VCaP (cell line): ENCODE measurements around the gene MAZ.
"Not testable (repeated sequence)": the region's sequence is repeated elsewhere in the genome, so short reads cannot be mapped to it uniquely, and the experiment has no call there.

Source experiments
- H3K27ac ChIP-seq: fragments of 450-650 bp; 2 replicates; pipeline ENCODE4 v1.5.1; 2017
- TF ChIP-seq, protein P1 (sequence below): fragments of 450-650 bp; conservative IDR thresholded peaks from 2 replicates; pipeline ENCODE4 v1.5.1; 2017; ENCODE audit warnings: mild to moderate bottlenecking, moderate library complexity

MAZ gene

DNA sequence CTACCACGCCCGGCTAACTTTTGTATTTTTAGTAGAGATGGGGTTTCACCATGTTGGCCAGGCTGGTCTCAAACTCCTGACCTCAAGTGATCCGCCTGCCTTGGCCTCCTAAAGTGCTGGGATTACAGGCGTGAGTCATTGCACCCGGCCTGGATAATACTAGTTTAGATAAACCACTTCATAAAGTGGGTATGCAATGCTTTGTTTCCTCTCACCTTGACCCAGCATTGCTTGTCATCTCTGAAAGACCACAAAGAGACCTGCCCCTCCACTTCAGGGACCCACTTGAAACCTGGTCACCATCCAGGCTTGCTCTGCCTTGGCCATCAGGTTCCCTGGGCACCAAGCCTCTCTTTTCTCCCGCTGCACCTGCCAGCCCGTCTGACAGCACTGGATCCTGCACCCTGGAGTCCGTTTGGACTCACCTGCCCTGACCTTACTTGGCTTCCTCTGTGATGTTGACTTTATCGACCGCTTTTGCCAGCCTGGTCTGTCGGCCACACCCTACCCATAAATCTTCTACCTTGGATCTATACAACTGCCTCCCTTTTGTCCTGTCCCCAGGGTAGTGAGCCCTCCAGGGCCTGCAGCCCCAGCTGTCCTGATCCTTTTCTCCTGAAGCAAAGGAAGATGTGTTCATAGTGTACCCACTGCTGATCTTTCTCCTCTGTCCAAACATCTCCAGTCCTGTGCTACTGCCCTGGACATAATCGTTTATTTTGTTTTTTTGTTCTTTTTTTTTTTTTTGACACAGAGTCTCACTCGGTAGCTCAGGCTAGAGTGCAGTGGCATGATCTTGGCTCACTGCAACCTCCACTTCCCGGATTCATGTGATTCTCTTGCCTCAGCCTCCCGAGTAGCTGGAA is 40.9 kb upstream of the MAZ start:
- TF ChIP-seq, protein P1, sequence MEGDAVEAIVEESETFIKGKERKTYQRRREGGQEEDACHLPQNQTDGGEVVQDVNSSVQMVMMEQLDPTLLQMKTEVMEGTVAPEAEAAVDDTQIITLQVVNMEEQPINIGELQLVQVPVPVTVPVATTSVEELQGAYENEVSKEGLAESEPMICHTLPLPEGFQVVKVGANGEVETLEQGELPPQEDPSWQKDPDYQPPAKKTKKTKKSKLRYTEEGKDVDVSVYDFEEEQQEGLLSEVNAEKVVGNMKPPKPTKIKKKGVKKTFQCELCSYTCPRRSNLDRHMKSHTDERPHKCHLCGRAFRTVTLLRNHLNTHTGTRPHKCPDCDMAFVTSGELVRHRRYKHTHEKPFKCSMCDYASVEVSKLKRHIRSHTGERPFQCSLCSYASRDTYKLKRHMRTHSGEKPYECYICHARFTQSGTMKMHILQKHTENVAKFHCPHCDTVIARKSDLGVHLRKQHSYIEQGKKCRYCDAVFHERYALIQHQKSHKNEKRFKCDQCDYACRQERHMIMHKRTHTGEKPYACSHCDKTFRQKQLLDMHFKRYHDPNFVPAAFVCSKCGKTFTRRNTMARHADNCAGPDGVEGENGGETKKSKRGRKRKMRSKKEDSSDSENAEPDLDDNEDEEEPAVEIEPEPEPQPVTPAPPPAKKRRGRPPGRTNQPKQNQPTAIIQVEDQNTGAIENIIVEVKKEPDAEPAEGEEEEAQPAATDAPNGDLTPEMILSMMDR: no peak
- H3K27ac ChIP-seq: peak overlapping the region; percentile 93

DNA sequence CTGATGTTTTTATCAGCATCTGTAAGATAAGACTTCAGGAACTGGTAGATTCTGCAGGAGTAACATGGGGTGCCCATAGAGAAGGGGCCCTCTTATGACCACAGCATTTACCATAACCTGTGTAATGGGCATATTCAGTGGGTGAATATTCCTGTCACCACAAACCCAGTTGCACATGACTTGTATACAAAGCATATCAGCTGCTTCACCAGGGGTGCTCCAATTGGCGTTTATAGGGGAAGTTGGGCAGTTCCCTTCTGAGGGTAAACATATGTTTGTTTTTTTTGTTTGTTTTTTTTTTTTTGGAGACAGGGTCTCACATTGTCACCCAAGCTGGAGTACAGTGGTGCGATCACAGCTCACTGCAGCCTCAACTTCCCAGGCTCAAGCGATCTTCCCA is 39.8 kb upstream of the MAZ start:
- TF ChIP-seq, protein P1: no peak
- H3K27ac ChIP-seq: peak overlapping the region; percentile 93

DNA sequence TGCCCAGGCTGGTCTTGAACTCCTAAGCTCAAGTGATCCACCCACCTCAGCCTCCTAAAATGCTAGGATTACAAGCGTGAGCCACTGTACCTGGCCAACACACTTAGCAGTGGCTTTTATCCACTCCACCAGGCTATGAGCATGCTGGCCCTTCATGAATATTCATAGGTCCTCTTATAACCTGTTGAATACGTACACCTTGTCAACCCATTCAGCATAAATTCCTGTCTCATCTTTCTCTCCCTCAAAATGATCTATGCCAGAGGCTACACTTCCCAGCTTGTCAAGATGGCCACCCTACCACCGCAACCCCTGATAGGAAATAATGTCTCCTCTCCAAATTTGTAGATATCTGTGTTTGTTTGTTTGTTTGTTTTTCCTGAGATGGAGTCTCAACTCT is 39.3 kb upstream of the MAZ start:
- TF ChIP-seq, protein P1: no peak
- peak overlapping the region; percentile 93 for H3K27ac ChIP-seq

DNA sequence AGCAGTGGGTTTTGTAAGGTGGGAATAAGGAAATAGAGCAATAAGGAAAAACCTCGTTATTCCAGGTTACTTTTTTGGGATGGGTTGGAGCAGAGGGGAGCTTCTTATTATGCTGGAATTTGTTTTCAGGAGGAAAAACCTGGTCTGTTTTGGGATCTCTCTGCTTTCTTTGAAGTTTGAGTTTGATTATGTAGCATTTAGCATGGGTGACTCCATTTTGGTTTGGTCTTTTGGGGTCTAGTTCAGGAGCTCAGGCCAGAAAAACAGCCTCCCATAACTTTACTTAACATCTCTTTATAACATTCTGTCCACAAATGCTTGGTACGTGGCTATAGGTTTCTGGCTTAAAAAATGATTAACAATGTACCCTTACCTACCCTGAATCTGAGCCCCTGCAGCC is 36.8 kb upstream of the MAZ start:
- no peak overlapping the region for H3K27ac ChIP-seq
- TF ChIP-seq, protein P1: no peak

DNA sequence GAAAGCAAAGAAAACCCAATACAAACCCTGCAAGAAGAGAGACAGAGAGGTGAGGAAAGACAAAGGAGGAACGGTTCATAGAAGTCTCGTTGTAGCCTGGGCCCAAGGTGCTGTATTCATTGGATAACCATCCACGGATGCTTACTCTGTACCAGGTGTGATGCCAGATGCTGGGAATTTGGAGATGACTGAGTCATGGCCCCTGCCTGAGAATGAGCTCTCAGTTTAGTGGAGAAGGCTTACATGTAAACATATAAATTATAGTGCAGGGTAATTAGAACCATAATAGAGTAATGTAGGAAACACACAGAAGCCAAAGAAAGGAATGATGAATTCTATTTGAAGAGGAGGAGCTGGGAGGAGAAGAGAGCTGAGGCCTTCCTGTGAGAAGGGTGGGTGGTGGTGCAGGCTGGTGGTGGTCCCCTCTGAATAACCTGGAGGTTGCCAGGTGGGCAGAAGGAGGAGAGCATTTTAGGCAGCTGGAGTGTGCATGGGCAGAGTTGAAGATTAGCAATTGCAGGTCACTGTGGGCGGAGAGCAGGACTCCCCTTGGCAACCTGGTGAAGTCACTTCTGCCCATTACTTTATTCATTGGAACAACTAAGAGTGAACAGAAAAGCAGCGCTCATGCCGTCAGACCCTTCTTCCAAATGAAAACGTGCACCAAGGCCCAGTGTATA is 35.9 kb upstream of the MAZ start:
- TF ChIP-seq, protein P1: no peak
- no peak overlapping the region for H3K27ac ChIP-seq

DNA sequence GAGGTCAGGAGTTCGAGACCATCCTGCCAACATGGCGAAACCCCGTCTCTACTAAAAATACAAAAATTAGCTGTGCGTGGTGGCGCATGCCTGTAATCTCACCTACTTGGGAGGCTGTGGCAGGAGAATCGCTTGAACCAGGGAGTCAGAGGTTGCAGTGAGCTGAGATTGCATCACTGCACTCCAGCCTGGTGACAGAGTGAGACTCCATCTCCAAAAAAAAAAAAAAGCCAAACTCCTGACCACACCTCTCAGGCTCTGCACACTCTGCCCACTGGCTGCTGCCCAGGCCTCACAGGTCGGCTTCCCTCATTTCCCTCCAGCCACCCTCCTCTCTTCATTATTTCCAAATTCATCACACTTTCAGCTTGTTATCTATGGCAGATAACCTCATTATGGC is 34.0 kb upstream of the MAZ start:
- not testable (repeated sequence) for H3K27ac ChIP-seq

DNA sequence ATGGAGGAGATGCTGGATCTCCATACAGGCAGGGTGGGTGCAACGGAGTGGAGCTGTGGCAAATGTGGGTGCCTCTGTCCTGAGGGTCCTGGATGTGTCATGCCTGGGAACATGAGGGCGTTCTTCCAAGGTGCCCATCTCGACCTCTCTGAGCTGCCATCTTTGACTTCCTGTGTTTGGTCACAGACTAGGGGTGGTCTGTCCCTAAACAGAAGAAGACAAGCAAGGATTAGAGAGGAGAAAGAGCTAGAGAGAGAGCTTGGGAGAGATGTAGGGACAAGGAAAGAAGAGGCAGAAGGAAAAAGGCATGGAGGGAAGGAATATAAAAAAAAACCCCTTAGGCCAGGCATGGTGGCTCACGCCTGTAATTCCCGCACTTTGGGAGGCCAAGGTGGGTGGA is 31.6 kb upstream of the MAZ start:
- H3K27ac ChIP-seq: no peak overlapping the region
- TF ChIP-seq, protein P1: no peak
